IMR-90 (cell line): ENCODE results near the gene CDNF.

Experiments used
- CHD1 ChIP-seq: IDR thresholded peaks from 2 replicates; pipeline ENCODE4 v1.6.1; 2012; ENCODE audit warnings: low read depth, low read length, improper control_type of control experiment
- CTCF ChIP-seq: conservative IDR thresholded peaks from 2 replicates; pipeline ENCODE4 v1.5.1; 2012; ENCODE audit warnings: mild to moderate bottlenecking, low read depth, low read length, improper control_type of control experiment
- ELK1 ChIP-seq: fragments of 150-350 bp; IDR thresholded peaks from 2 replicates; pipeline ENCODE4 v1.6.1; 2016; ENCODE audit warnings: low read depth, mild to moderate bottlenecking, low read length, moderate library complexity, borderline replicate concordance
- MXI1 ChIP-seq: IDR thresholded peaks from 2 replicates; pipeline ENCODE4 v1.6.1; 2012; ENCODE audit warnings: low read depth, mild to moderate bottlenecking, low read length, moderate library complexity, borderline replicate concordance
- RCOR1 ChIP-seq: IDR thresholded peaks from 2 replicates; pipeline ENCODE4 v1.6.1; 2012; ENCODE audit warnings: mild to moderate bottlenecking, low read length, improper control_type of control experiment; ENCODE audit not compliant: insufficient replicate concordance

- TF ChIP-seq CTCF (no peak), CHD1 (no peak), ELK1 (no peak), RCOR1 (no peak), MXI1 (no peak)
Measured at GRCh38 chr10:14776546-14776945, 61.3 kb downstream of the CDNF start.
